ENCODE results near the gene SPAG9. TPM values are rescaled to one million over a fixed set of nuclear protein-coding genes. Genes with fewer than 3 reads are reported as not detected.

The SPAG9 gene
- total and polyA plus RNA-seq, 2 of the 8 experiments (the other 6 are each of a cell fraction or from before 2014, with no cell fraction given), result 9.8 to 63.8 TPM

DNA sequence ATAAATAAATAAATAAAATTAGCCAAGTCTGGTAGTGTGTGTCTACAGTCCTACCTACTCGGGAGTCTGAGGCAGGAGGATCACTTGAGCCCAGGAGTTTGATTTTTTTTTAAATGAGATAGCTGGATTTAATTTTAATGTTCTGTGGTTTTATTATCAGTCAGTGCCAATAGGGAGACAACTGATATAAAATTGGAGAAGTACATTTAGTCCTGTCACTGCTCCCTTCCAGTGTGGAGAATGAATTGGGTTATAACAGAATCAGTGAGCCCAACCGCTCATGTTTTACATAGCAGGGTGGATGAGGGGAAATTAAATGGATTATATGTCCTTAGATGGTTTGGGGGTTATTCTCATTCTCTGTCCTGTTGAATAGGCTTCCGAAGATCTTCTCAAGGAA, 38.9 kb upstream of the SPAG9 start:
- ChIA-PET CTCF (ENCODE audit: partially characterized antibody) (interaction anchor here (0.6 kb wide), 1 partner anchor 102 kb away, joined by 3 read pairs; no protein-coding TSS in a partner anchor), POLR2A (ENCODE audit: partially characterized antibody) (interaction anchor here (0.6 to 1.4 kb wide), 2 partner anchors 39 to 99 kb away, joined by 3 read pairs; no protein-coding TSS in a partner anchor)
- TF ChIP-seq ATF3 (IDR thresholded peaks at IDR 0.05; ENCODE audit: insufficient read depth, low read depth, low read length) (no peak), CHD2 (IDR thresholded peaks at IDR 0.05; ENCODE audit: low read length) (no peak), GABPA (IDR thresholded peaks at IDR 0.05; ENCODE audit: borderline replicate concordance, insufficient read depth, low read length) (no peak), EZH2 (IDR thresholded peaks at IDR 0.05; ENCODE audit: low read depth, low read length, severe bottlenecking) (no peak), TCF12 (IDR thresholded peaks at IDR 0.05; ENCODE audit: low read depth, low read length) (no peak), SP4 (IDR thresholded peaks at IDR 0.05; ENCODE audit: low read length) (no peak), BCL11A (IDR thresholded peaks at IDR 0.05; ENCODE audit: low read depth in 2 of 2, low read length in 2 of 2) (no peak), POU5F1 (IDR thresholded peaks at IDR 0.05; ENCODE audit: low read depth, low read length) (no peak), POLR2A (IDR thresholded peaks at IDR 0.05; ENCODE audit: control extremely low read depth in 1 of 2, low read depth in 2 of 2, low read length in 2 of 2) (no peak), CTCF (IDR thresholded peaks at IDR 0.05; ENCODE audit: control extremely low read depth in 1 of 3, insufficient read depth in 1 of 3, low read depth in 1 of 3, low read length in 3 of 3) (no peak), SIX5 (IDR thresholded peaks at IDR 0.05; ENCODE audit: low read depth, low read length) (no peak)
- TF ChIP-seq, protein P1, sequence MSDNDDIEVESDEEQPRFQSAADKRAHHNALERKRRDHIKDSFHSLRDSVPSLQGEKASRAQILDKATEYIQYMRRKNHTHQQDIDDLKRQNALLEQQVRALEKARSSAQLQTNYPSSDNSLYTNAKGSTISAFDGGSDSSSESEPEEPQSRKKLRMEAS (IDR thresholded peaks at IDR 0.05), result no peak

More for the DNA sequence above, 38.9 kb upstream of the SPAG9 start:
- H2AK5ac ChIP-seq (ENCODE audit: low read depth, low read length), result no peak overlapping the region
- no peak overlapping the region for H2BK15ac ChIP-seq (ENCODE audit: low read length)
- no peak overlapping the region for H2BK20ac ChIP-seq (ENCODE audit: low read length)
- H2BK120ac ChIP-seq (replicated peaks; ENCODE audit: low read depth, low read length), result no peak overlapping the region
- no peak overlapping the region for H3K4ac ChIP-seq (replicated peaks; ENCODE audit: insufficient read length, low read depth, low read length)
- no peak overlapping the region for H4K5ac ChIP-seq (ENCODE audit: insufficient read length, low read depth, low read length)
- no peak overlapping the region for H2AFZ ChIP-seq (ENCODE audit: low read length)
- peaks cover 0 to 6% of the 10 kb centered on the region in 2 experiments for H4K20me1 ChIP-seq (replicated peaks in 1 of 2; ENCODE audit: control insufficient read depth in 1 of 2, insufficient read depth in 2 of 2, low read length in 2 of 2)
- no peak overlapping the region for H3K14ac ChIP-seq (ENCODE audit: insufficient read length)
- 93% methylated on average over 3 of the region's 3 CpGs; no CpG with 5 or more reads in 1 of the 2 experiments for WGBS, 2 experiments (ENCODE audit: extremely low coverage in 1 of 2, insufficient coverage in 1 of 2, insufficient read length in 1 of 2, insufficient replicate concordance in 2 of 2, low coverage in 1 of 2, low lambda C conversion rate in 2 of 2, missing lambda C conversion rate in 1 of 2)
- H3K56ac ChIP-seq (replicated peaks; ENCODE audit: insufficient read length, low read depth, low read length), result no peak overlapping the region
- H3K36me3 ChIP-seq (ENCODE audit: control insufficient read depth in 2 of 4, insufficient read depth in 4 of 4, low read length in 3 of 4), result peaks cover 28 to 57% (median 48%) of the 10 kb centered on the region in 4 experiments
- H2BK5ac ChIP-seq (ENCODE audit: low read depth, low read length), result no peak overlapping the region
- peaks cover 2 to 41% of the 10 kb centered on the region in 2 experiments; a peak in 3 of 4 replicates for H3K79me2 ChIP-seq (ENCODE audit: control insufficient read depth in 1 of 2, insufficient read depth in 2 of 2, low read length in 2 of 2)
- no peak overlapping the region for H3K27ac ChIP-seq (ENCODE audit: low read depth, low read length)
- H3K27me3 ChIP-seq (replicated peaks in 1 of 4; ENCODE audit: control insufficient read depth in 3 of 4, extremely low read depth in 1 of 4, insufficient read depth in 3 of 4, low read length in 3 of 4), result no peaks in the 10 kb centered on the region
- H4K8ac ChIP-seq (ENCODE audit: extremely low read depth, insufficient read depth, low read length), result no peak overlapping the region
- H3K79me1 ChIP-seq (ENCODE audit: low read depth, low read length), result peaks cover 9% of the 10 kb centered on the region
- H2BK12ac ChIP-seq (ENCODE audit: low read depth, low read length), result no peak overlapping the region
- no peaks in the 10 kb centered on the region for H3K23me2 ChIP-seq (ENCODE audit: low read depth, low read length)
- no peak overlapping the region for H3K4me2 ChIP-seq (ENCODE audit: insufficient read depth in 1 of 2, low read depth in 2 of 2, low read length in 2 of 2)
- H3K23ac ChIP-seq (ENCODE audit: insufficient read length), result no peak overlapping the region
- H3K18ac ChIP-seq (ENCODE audit: extremely low read depth, low read length), result no peak overlapping the region
- no peak overlapping the region for H3K4me3 ChIP-seq (ENCODE audit: extremely low read depth in 1 of 4, insufficient read depth in 2 of 4, low read depth in 3 of 4, low read length in 4 of 4)
- H4K91ac ChIP-seq (replicated peaks; ENCODE audit: insufficient read length, low read length), result no peak overlapping the region
- H3K9me3 ChIP-seq (ENCODE audit: insufficient read depth in 2 of 2, low read depth in 1 of 2, low read length in 1 of 2), result no peaks in the 10 kb centered on the region
- H3K9ac ChIP-seq (replicated peaks in 1 of 4; ENCODE audit: extremely low read depth in 1 of 4, low read depth in 3 of 4, low read length in 3 of 4), result no peak overlapping the region
- no peaks in the 10 kb centered on the region; a peak in 2 of 7 replicates for H3K4me1 ChIP-seq (replicated peaks in 1 of 4; ENCODE audit: control insufficient read depth in 3 of 4, insufficient read depth in 4 of 4, low read length in 3 of 4)
- no peak for DNase-seq (ENCODE audit: low read depth in 1 of 2, low spot score in 2 of 2)
- no peak for FAIRE-seq

All from H1 (cell line).